NCI-H2107 (cell line): Measurements from ENCODE around the gene IL32.
A peak's percentile ranks its signal among the peaks of the same experiment; 100 is the strongest.
"Not testable (repeated sequence)": the region's sequence is repeated elsewhere in the genome, so short reads cannot be mapped to it uniquely, and the experiment has no call there.

Experiments
- DNase-seq: peaks from one replicate; lab custom pipeline; 2025; lab: John Stamatoyannopoulos, UW

The IL32 gene

DNA sequence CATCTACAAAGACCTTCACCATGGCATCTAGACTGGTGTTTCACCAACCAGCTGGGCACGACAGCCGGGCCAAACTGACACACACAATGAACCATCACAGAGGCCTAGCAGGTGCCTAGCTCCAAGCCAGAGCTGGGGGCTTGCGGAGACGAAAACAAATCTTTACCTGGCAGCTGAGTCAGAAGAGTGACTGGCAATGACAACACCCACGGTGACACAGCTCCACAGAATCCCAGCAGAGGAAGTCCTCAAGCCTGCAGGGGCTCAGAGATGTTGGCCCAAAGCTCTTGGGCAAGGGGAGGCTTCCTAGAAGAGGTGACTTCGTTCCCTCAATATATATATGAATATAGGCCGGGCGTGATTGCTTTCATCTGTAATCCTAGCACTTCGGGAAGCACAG, 13.9 kb upstream of the IL32 start:
- DNase-seq = no peak

GRCh38 chr16:3052571-3053329, 12.7 kb upstream of the IL32 start:
- DNase-seq = not testable (repeated sequence)

- DNase-seq = not testable (repeated sequence)
These were observed 12.1 kb upstream of the IL32 start for GRCh38 chr16:3053330-3053710.

DNA sequence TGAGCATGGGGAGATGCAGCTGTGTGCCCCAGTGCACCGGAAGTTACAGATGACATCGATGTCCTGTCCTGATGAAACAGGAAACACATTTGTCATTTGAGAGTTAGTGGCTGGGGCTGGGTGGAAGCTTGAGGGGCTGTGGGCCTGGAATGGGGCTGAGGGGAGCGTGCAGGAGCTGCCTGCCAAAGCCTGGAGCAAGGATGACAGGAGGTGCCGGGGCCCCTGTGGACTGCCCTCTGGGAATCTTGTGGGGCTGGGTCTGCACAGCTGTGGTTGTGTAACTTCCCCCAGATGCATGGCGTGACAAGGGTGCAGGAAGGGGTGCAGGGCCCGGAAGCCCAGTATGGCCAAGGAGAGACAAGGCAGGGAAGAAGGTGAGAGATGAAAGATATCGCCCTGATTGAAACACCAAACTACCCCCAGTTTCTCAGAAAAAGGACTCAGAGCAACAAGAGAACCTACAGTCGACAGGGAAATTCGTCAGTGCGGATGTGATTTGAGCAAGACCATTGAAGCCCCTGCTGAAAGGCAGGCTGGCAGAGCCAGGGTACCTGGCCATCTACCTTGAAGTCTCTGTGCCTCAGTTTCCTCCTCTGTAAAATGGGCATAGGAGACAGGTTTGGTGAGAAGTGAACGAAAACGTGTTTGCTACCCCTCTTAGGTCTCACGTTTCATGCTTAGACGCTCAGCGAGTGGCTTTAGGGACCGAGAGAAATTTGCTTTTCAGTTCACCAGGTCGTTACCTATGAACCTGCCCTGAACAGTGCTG, 10.3 kb upstream of the IL32 start:
- DNase-seq = no peak

GRCh38 chr16:3055734-3056115, 9.7 kb upstream of the IL32 start:
- DNase-seq = not testable (repeated sequence)

DNA sequence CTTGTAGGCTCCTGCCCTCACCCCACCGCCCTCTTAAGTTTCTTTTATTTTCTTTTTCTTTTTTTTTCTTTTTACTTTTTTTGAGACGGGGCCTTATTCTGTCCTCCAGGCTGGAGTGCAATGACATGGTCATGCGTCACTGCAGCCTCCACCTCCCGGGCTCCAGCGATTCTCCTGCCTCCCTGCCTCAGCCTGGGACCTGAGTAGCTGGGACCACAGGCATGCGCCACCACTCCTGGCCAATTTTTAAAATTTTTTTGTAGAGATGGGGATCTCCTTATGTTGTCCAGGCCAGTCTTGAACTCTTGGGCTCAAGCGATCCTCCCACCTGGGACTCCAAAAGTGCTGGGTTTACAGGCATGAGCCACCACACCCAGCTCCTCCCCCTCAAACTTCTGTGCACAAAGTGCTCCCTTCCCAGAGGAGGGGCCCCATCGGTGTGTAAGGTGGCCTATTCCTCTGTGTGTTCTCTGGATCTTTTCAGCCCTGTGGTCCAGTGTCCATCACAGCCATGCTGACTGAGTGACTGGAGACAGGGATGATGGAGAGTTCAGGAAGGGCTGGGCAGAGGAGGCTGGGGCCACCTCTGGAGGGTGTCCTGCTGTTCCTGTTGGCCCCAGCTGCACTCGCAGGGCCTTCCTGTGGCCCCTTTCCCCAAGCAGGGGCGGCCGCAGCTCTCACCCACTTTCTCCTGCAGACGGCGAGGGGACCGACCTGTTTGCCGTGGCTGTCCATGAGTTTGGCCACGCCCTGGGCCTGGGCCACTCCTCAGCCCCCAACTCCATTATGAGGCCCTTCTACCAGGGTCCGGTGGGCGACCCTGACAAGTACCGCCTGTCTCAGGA, 8.9 kb upstream of the IL32 start:
- DNase-seq = no peak

DNA sequence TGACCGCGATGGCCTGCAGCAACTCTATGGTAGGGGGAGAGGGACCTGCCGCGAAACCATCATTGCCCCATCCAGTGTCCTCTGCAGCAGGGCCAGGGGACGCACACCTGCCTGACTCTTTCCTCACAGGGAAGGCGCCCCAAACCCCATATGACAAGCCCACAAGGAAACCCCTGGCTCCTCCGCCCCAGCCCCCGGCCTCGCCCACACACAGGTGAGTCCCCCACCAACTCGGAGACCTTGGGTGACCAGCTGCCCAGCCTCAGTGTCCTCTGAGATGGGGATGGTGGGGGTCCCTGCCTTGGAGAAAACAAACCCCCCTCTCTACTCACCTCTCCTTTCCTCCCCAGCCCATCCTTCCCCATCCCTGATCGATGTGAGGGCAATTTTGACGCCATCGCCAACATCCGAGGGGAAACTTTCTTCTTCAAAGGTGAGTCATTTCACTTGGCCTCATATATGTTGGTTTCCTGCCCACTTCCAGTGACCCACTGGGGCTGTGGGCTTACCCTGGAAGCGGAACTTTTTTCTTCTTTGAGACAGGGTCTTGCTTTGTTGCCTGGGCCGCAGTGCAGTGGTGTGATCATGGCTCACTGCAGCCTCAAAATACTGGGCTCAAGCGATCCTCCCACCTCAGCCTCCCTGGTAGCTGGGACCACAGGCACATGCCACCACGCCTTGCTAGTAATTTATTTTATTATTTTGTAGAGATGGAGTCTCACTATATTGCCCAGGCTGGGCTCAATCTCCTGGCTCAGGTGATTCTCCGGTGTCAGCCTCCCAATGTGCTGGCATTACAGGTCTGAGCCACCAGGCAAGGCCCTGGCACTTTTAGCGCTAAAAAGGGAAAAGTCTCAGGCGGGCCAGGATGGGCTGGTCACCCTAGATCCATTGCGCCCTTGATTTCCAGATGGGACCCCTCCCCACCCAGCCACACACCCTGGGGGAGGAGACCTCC, 8.0 kb upstream of the IL32 start:
- DNase-seq = no peak

DNA sequence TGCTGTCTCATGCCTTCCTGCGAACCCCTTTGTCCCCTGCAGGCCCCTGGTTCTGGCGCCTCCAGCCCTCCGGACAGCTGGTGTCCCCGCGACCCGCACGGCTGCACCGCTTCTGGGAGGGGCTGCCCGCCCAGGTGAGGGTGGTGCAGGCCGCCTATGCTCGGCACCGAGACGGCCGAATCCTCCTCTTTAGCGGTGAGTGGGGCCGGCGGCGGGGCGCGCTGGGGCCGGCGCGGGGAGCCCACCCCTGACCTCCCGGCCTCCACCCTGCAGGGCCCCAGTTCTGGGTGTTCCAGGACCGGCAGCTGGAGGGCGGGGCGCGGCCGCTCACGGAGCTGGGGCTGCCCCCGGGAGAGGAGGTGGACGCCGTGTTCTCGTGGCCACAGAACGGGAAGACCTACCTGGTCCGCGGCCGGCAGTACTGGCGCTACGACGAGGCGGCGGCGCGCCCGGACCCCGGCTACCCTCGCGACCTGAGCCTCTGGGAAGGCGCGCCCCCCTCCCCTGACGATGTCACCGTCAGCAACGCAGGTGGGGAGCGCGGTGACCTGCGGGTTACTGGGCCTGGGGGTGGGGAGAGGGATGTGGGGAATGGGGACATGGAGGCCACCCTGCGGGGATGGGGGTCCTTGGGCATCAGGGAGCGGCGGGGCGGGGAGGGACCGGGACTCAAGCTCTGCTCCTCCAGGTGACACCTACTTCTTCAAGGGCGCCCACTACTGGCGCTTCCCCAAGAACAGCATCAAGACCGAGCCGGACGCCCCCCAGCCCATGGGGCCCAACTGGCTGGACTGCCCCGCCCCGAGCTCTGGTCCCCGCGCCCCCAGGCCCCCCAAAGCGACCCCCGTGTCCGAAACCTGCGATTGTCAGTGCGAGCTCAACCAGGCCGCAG, 7.1 kb upstream of the IL32 start:
- no peak for DNase-seq

GRCh38 chr16:3059041-3059722, 6.3 kb upstream of the IL32 start:
- DNase-seq = peak; percentile 34

DNA sequence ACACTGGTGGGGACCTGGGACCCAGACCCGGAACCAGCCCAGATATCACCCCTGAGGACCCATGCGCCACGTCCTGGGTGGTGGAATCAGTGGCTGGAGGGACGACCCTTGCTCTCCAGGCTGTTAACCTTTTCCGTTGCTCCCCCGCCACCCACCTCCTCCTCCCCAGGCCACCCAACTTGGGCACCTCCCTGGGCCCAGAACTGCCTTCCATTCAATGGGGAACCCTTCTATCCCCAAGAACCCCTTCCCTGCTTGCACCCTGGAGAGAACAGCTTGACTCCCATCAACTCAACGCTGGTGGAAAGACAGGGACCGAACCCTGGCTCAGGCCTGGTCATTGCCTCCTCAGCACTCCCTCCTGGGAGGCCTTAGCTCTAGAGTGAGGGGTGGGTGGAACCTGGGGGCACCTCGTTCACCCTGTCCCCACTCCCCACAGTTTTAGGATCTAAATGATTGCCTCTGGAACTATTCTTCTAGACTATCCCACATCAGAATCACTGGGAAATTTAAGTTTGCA, 5.7 kb upstream of the IL32 start:
- DNase-seq = no peak

GRCh38 chr16:3060339-3061127, 4.9 kb upstream of the IL32 start:
- no peak for DNase-seq

GRCh38 chr16:3062553-3062952, 2.9 kb upstream of the IL32 start:
- DNase-seq = no peak

- no peak for DNase-seq
These were observed 1.6 kb upstream of the IL32 start for GRCh38 chr16:3063625-3064386.

- no peak for DNase-seq
These were observed 451 bp downstream of the IL32 start for GRCh38 chr16:3065742-3066439.

DNA sequence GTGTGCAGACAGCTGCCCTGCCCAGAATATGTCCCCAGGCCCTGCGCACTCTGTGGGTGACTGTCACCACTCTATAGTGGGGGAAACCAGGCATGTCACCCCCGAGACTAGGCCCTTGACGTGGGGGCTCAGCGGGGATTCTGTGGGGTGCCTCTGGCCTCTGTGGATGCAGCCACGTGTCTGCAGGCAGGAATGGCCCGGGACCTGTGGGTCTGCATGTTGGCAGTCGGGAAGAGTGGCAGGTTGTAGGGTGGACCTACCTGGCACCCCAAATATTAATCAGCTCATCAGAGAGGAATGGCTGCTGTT, 954 bp downstream of the IL32 start:
- DNase-seq = no peak

- DNase-seq = no peak
These were observed 3.0 kb downstream of the IL32 start for GRCh38 chr16:3068487-3068886.

DNA sequence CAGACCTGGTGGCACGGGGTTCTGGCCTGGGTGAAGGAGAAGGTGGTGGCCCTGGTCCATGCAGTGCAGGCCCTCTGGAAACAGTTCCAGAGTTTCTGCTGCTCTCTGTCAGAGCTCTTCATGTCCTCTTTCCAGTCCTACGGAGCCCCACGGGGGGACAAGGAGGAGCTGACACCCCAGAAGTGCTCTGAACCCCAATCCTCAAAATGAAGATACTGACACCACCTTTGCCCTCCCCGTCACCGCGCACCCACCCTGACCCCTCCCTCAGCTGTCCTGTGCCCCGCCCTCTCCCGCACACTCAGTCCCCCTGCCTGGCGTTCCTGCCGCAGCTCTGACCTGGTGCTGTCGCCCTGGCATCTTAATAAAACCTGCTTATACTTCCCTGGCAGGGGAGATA, 3.7 kb downstream of the IL32 start:
- DNase-seq = not testable (repeated sequence)
